Measurements from ENCODE around the gene LRRC27. TPM values are rescaled to one million over a fixed set of nuclear protein-coding genes. Genes with fewer than 3 reads are reported as not detected.
A peak's percentile ranks its signal among the peaks of the same experiment; 100 is the strongest.

Gene LRRC27
- total RNA-seq, 4 donors from 2014 or later: 5.1 to 22.3 (median 18.5) TPM

DNA sequence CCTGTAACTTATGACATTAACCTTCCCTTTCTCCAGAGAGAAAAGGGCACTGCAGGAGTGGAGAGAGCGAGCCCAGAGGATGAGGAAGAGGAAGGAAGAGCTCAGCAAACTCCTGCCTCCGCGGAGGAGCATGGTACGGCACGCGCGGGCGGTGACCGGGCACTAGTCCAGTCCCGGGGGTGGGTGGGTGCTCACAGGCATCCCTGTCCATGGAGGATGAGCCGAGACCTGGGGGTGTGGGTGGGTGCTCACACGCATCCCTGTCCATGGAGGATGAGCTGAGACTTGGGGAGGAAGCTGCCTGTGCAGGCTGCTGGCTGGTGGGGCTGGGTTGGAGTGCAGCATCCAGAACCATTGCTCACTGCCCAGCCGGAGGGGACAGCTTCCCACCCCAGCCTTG is 23.8 kb downstream of the LRRC27 start:
- no peaks in the 10 kb centered on the region for H3K36me3 ChIP-seq
- H3K4me3 ChIP-seq: no peak overlapping the region
- H3K27me3 ChIP-seq: no peaks in the 10 kb centered on the region
- no peak overlapping the region for H3K27ac ChIP-seq
- H3K4me1 ChIP-seq: no peaks in the 10 kb centered on the region
- H3K9me3 ChIP-seq: no peaks in the 10 kb centered on the region
- peak in 2 of 3 donors; percentile 31 to 35 for DNase-seq
- TF ChIP-seq CTCF (IDR thresholded peaks at IDR 0.05) (no peak), POLR2A (IDR thresholded peaks at IDR 0.05) (no peak)

GRCh38 chr10:132356621-132357195 is 24.7 kb downstream of the LRRC27 start:
- H3K36me3 ChIP-seq: peaks cover 0 to 3% (median 0%) of the 10 kb centered on the region in 3 donors
- no peaks in the 10 kb centered on the region for H3K27me3 ChIP-seq
- no peaks in the 10 kb centered on the region for H3K9me3 ChIP-seq
- H3K27ac ChIP-seq: no peak overlapping the region
- no peaks in the 10 kb centered on the region for H3K4me1 ChIP-seq
- TF ChIP-seq POLR2A (IDR thresholded peaks at IDR 0.05) (no peak), CTCF (IDR thresholded peaks at IDR 0.05) (no peak)
- no peak overlapping the region for H3K4me3 ChIP-seq
- DNase-seq: peak in 1 of 3 donors; percentile 5

- H3K27ac ChIP-seq: no peak overlapping the region
- H3K9me3 ChIP-seq: no peaks in the 10 kb centered on the region
- peak in 1 of 3 donors; percentile 24 for DNase-seq
- H3K4me1 ChIP-seq: no peaks in the 10 kb centered on the region
- no peaks in the 10 kb centered on the region for H3K27me3 ChIP-seq
- no peak overlapping the region for H3K4me3 ChIP-seq
- H3K36me3 ChIP-seq: peaks cover 0 to 9% (median 0%) of the 10 kb centered on the region in 3 donors
- TF ChIP-seq POLR2A (IDR thresholded peaks at IDR 0.05): no peak
- no peak for TF ChIP-seq CTCF (IDR thresholded peaks at IDR 0.05)
These were observed 25.5 kb downstream of the LRRC27 start for GRCh38 chr10:132357286-132358058.

DNA sequence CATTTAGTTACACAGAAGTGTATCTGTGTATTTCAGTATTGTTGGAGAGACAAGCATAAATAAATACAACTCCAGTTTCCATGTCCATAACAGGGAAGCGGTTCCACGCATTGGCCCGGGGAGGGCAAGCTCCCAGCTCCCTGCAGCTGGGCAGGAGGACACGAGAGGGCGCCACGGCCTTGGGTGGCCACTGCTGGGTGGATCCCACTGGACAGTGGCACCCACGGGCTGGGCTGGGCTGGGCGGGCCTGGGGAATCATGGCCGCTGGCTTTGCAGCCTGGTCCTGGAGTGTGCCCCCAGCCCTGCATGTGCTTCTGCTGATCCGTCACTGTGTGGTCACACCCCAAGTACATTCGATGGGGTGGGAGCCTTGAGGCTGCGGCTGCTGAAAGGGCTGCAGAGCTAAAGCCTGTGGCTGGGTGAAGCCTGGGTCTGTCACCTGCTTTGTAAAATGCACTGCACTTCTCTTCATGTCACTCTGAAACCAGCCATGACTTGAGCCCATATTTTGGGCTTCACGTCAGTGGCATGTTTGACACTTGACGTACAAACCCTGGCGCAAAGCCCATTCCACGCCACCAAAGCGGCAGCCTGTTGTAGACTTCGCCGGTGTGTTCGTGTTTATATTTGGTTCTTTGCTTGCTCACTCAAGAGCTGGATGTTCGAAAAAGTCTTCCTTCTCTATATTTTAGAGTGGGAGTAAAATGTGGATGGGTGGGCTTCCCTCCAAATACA is 27.5 kb downstream of the LRRC27 start:
- TF ChIP-seq CTCF (IDR thresholded peaks at IDR 0.05) (no peak), POLR2A (IDR thresholded peaks at IDR 0.05) (no peak)
- DNase-seq: peak in 2 of 3 donors; percentile 40
- Histone ChIP-seq H3K27ac (no peak overlapping the region), H3K9me3 (no peaks in the 10 kb centered on the region), H3K4me3 (no peak overlapping the region), H3K36me3 (peaks cover 0 to 9% (median 0%) of the 10 kb centered on the region in 3 donors), H3K27me3 (no peaks in the 10 kb centered on the region), H3K4me1 (no peaks in the 10 kb centered on the region)

DNA sequence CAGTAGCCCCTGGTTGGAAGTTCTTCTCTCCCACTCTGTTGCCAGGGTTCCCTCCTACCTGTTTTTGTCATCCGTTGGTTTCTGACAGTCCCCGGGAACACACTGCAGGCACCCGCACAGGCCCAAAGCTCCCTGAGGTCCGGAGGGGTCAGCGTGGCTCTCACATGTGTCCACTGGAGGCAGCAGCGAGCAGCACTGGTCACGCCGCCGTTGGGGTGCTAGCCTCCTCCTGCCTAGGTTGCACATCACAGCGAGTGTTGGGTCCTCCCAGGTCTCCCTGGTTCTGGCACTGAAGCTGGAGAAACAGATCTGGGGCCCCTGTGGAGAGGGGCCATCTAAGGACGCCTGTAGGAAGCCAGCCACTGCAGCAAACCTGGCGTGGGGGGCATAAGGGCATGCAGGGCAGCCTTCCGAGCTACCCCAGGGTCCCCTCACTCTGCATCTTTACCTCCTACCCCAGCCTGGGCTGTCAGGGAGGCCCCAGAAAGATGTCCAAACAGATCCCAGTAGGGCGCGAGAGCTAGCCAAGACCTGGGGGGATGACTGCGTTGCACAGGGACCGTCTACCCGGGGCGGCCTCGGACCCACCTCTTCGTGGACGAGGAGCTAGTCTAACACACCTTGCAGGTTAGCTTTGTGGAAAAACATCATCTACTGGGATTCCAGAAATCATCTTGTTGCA is 28.9 kb downstream of the LRRC27 start:
- no peak overlapping the region for H3K27ac ChIP-seq
- H3K4me1 ChIP-seq: no peaks in the 10 kb centered on the region
- H3K9me3 ChIP-seq: no peaks in the 10 kb centered on the region
- H3K27me3 ChIP-seq: no peaks in the 10 kb centered on the region
- TF ChIP-seq CTCF (IDR thresholded peaks at IDR 0.05) (peak in 5 of 6 experiments; percentile 13 to 56 (median 50)), POLR2A (IDR thresholded peaks at IDR 0.05) (no peak)
- H3K4me3 ChIP-seq: no peak overlapping the region
- peaks cover 0 to 12% (median 0%) of the 10 kb centered on the region in 3 donors for H3K36me3 ChIP-seq
- peak in 2 of 3 donors; percentile 54 to 60 for DNase-seq

Data from Peyer's patch (tissue), 4 donors.